ENCODE results near the gene SSB.
"Not testable (repeated sequence)": the region's sequence is repeated elsewhere in the genome, so short reads cannot be mapped to it uniquely, and the experiment has no call there.

Gene SSB

GRCh38 chr2:169827272-169828140 is 28.8 kb downstream of the SSB start, which contains the start of gene UBR3:
Gene UBR3 (plus strand): TSS chr2:169827454. CDS start chr2:169827508, 54 bp downstream.
- in situ Hi-C loops (cut with HindIII; ENCODE audit: low sequenced_read_pairs), result no loop called here

- in situ Hi-C loops (cut with HindIII; ENCODE audit: low sequenced_read_pairs), result no loop called here
These were observed 29.6 kb downstream of the SSB start for GRCh38 chr2:169828141-169828811.

- in situ Hi-C loops (cut with HindIII; ENCODE audit: low sequenced_read_pairs), result no loop called here
These were observed 35.7 kb downstream of the SSB start for GRCh38 chr2:169834401-169834800.

- in situ Hi-C loops (cut with HindIII; ENCODE audit: low sequenced_read_pairs), result no loop called here
These were observed 40.2 kb downstream of the SSB start for GRCh38 chr2:169838743-169839489.

- in situ Hi-C loops (cut with HindIII; ENCODE audit: low sequenced_read_pairs), result no loop called here
These were observed 41.5 kb downstream of the SSB start for GRCh38 chr2:169839954-169840746.

GRCh38 chr2:169840747-169841142 is 42.1 kb downstream of the SSB start:
- in situ Hi-C loops (cut with HindIII; ENCODE audit: low sequenced_read_pairs), result no loop called here

GRCh38 chr2:169841625-169842024 is 43.0 kb downstream of the SSB start:
- in situ Hi-C loops (cut with HindIII; ENCODE audit: low sequenced_read_pairs), result not testable (repeated sequence)

- in situ Hi-C loops (cut with HindIII; ENCODE audit: low sequenced_read_pairs), result no loop called here
These were observed 46.3 kb downstream of the SSB start for GRCh38 chr2:169845016-169845415.

GRCh38 chr2:169848959-169849693 is 50.5 kb downstream of the SSB start:
- in situ Hi-C loops (cut with HindIII; ENCODE audit: low sequenced_read_pairs), result not testable (repeated sequence)

GRCh38 chr2:169849710-169850109 is 51.0 kb downstream of the SSB start:
- in situ Hi-C loops (cut with HindIII; ENCODE audit: low sequenced_read_pairs), result no loop called here

GRCh38 chr2:169853041-169853668 is 54.5 kb downstream of the SSB start:
- in situ Hi-C loops (cut with HindIII; ENCODE audit: low sequenced_read_pairs), result no loop called here

- in situ Hi-C loops (cut with HindIII; ENCODE audit: low sequenced_read_pairs), result not testable (repeated sequence)
These were observed 56.9 kb downstream of the SSB start for GRCh38 chr2:169855281-169856258.

GRCh38 chr2:169859423-169859822 is 60.8 kb downstream of the SSB start:
- in situ Hi-C loops (cut with HindIII; ENCODE audit: low sequenced_read_pairs), result no loop called here

GRCh38 chr2:169860149-169860548 is 61.5 kb downstream of the SSB start:
- in situ Hi-C loops (cut with HindIII; ENCODE audit: low sequenced_read_pairs), result no loop called here

All from endothelial cell of hepatic sinusoid (primary cell).